Omental fat pad (tissue), 4 donors: Measurements from ENCODE around the gene HMGXB4. TPM values are rescaled to one million over a fixed set of nuclear protein-coding genes. Genes with fewer than 3 reads are reported as not detected.

ENCODE experiments used
- ATAC-seq: fragments of 150-250 bp; one replicate; pipeline ENCODE4 v1.9.1; 2016; ENCODE audit warnings: mild to moderate bottlenecking, moderate library complexity; ENCODE audit not compliant: low FRiP score
- DNase-seq: peaks from one replicate; pipeline ENCODE4 v3.0.0-alpha.2; 2019; ENCODE audit warnings: low spot score
- CTCF ChIP-seq, 3 donors: fragments of 450-650 bp; IDR thresholded peaks; one replicate each; pipeline ENCODE4 v1.5.1; 2016 to 2017; ENCODE audit warnings: antibody characterized with exemption in 3 of 3, mild to moderate bottlenecking in 3 of 3, moderate library complexity in 2 of 3
- total RNA-seq, 4 donors: library from RNA; depleted of rRNA; stranded (reverse); fragments of >200 nt; gene quantifications; one replicate each; pipeline ENCODE4 v1.1.0, GENCODE V29; 2016

The HMGXB4 gene
- total RNA-seq, 4 donors from 2014 or later = 10.9 to 17.8 (median 12.3) TPM

DNA sequence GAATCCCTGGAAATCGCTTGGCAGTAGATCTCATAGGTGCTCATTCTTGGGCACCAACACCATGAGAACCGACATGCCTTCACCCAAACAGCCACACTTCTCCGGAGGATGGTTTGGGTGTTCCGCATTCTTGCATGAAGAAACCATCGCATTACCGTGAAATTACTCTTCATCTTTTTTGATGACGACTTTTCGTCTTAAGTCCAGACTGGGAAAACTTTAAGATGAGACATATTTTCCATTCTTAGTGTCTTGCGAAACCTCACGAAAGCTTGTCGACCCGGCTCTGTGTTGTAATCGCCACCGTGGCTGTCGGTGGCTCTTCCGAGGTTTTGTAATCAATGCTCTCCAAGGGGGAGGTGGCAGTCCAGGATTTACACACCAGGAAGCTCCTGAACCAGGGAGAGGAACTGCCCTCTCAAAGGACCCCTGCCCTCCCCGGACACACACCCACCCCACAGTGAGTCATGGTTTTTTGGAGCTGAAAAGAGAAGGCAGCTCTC is 44.1 kb downstream of the HMGXB4 start:
- TF ChIP-seq CTCF (IDR thresholded peaks at IDR 0.05) = no peak
- DNase-seq (peak; percentile 44), ATAC-seq (peak; percentile 68)

DNA sequence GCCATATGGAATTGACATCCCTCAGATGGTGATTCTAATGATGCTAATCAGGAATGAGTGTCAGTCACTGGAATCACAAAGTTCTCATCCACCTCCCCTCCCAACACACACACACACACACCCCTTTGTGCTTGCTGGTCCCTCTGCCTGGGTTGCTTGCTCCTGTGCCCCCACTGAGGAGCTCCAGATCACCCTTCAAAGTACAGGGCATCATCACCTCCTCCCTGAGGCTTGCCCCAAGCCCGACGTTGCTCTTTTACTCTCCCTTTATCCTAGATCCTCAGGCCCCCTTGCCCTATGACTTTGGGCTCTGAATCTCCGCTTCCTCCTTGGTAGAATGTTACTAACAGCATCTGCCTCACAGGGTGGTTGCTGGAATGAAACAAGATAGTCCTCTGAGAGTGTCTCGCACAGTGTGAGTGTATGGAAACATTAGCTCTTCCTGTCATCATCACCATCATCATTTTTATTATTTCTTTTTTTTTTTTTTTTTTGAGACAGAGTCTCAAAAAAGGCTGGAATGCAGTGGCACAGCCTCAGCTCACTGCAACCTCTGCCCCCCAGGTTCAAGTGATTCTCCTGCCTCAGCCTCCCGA is 45.8 kb downstream of the HMGXB4 start:
- TF ChIP-seq CTCF (IDR thresholded peaks at IDR 0.05) = no peak
- DNase-seq (no peak), ATAC-seq (no peak)

GRCh38 chr22:35305525-35306070 is 48.3 kb downstream of the HMGXB4 start:
- no peak for DNase-seq
- ATAC-seq = no peak
- TF ChIP-seq CTCF (IDR thresholded peaks at IDR 0.05) = no peak

- ATAC-seq (no peak), DNase-seq (no peak)
- TF ChIP-seq CTCF (IDR thresholded peaks at IDR 0.05) = no peak
Measured at GRCh38 chr22:35306350-35306967, 49.2 kb downstream of the HMGXB4 start.

DNA sequence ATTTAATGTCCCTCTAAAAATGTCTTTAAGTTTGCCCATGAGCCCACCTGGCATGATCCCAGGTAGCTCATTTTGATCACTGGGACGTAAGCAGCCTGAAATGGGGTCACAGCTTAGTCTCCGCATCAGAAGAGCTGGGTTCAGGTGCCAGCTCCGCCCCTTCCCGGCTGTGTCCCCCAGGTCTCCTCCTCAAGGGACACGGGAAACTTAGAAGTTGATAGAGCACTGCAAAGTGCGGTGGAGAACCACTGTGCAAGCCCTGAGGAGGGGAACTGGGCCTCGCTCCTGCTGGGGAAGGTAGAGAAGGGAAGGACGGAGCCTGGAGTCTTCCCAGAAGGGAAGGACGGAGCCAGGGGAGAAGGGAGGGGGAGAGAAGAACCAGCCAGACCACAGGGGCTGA is 50.1 kb downstream of the HMGXB4 start:
- ATAC-seq (no peak), DNase-seq (no peak)
- no peak for TF ChIP-seq CTCF (IDR thresholded peaks at IDR 0.05)

- no peak for ATAC-seq
- no peak for DNase-seq
- no peak for TF ChIP-seq CTCF (IDR thresholded peaks at IDR 0.05)
Measured at GRCh38 chr22:35307892-35308291, 50.6 kb downstream of the HMGXB4 start.
